Endothelial cell of umbilical vein (primary cell): Measurements from ENCODE around the gene MYH3. TPM values are rescaled to one million over a fixed set of nuclear protein-coding genes. Genes with fewer than 3 reads are reported as not detected.

Source experiments
- BruUV-seq: library from RNA; stranded (reverse); fragments of 400-500 nt; replicated peaks from 2 replicates; lab custom pipeline; 2021; lab: Mats Ljungman, UMichigan
- CTCF ChIA-PET: fragments of 300-600, 350-600 bp; sonication (Branson Sonifier 250); formaldehyde crosslinking; loops from one replicate; lab custom pipeline; 2021; ENCODE audit warnings: antibody characterized with exemption, inconsistent platforms; lab: Charles Lee
- POLR2A ChIA-PET: fragments of 300-600, 350-600 bp; sonication (Branson Sonifier 250); formaldehyde crosslinking; loops from one replicate; lab custom pipeline; 2021; ENCODE audit warnings: antibody characterized with exemption, inconsistent platforms; lab: Charles Lee
- DNase-seq: peaks from one replicate; pipeline ENCODE4 v3.0.0-alpha.2; 2011; ENCODE audit warnings: low read depth, low spot score
- FAIRE-seq: peaks from 2 replicates; lab custom pipeline; 2011; peaks lifted over from hg19 to GRCh38; lab: Jason Lieb, UNC
- H2AFZ ChIP-seq: 2 replicates; pipeline ENCODE4 v1.6.0; 2012; ENCODE audit warnings: low read depth, low read length, control low read depth, inconsistent platforms
- H3K27ac ChIP-seq: 2 replicates; pipeline ENCODE4 v1.5.1; 2011; ENCODE audit warnings: low read depth, mild to moderate bottlenecking, control low read depth, low read length, moderate library complexity; ENCODE audit not compliant: insufficient read depth
- H3K27me3 ChIP-seq, 2 experiments: 2 replicates each; pipeline versions ENCODE4 v1.6.0 to v1.6.1; 2011; ENCODE audit warnings: low read length in 2 of 2, mixed read lengths in 1 of 2; ENCODE audit not compliant: control insufficient read depth in 2 of 2, insufficient read depth in 2 of 2
- H3K36me3 ChIP-seq, 2 experiments: 2 replicates in 1 of 2; 3 replicates in 1 of 2; pipeline ENCODE4 v1.5.1; 2011; ENCODE audit warnings: low read length in 2 of 2, mild to moderate bottlenecking in 1 of 2, moderate library complexity in 1 of 2; ENCODE audit not compliant: control insufficient read depth in 2 of 2, insufficient read depth in 2 of 2; ENCODE audit errors: extremely low read depth in 1 of 2
- H3K4me1 ChIP-seq: 3 replicates; pipeline ENCODE4 v1.5.1; 2011; ENCODE audit warnings: mild to moderate bottlenecking, low read length; ENCODE audit not compliant: control insufficient read depth, insufficient read depth; ENCODE audit errors: extremely low read depth
- H3K4me2 ChIP-seq: 2 replicates; pipeline ENCODE4 v1.6.1; 2011; ENCODE audit warnings: low read length, control low read depth, mixed read lengths; ENCODE audit not compliant: insufficient read depth
- H3K4me3 ChIP-seq, 3 experiments: fragments of 200-600 bp in 1 of 3; sonication (generic), shearing (Covaris generic) in 1 of 3; replicated peaks in 1 of 3; 2 replicates each; pipeline ENCODE4 v1.5.1; 2011 to 2016; ENCODE audit warnings: control low read depth in 3 of 3, low read length in 3 of 3, mild to moderate bottlenecking in 2 of 3, inconsistent platforms in 1 of 3, low read depth in 1 of 3, moderate library complexity in 1 of 3; ENCODE audit not compliant: insufficient read depth in 1 of 3
- H3K79me2 ChIP-seq: 2 replicates; pipeline ENCODE4 v1.6.0; 2012; ENCODE audit warnings: low read length, inconsistent platforms; ENCODE audit not compliant: control insufficient read depth, insufficient read depth
- H3K9ac ChIP-seq: replicated peaks from 2 replicates; pipeline ENCODE3; 2011; ENCODE audit warnings: low read length, control low read depth; ENCODE audit not compliant: insufficient read depth; ENCODE audit errors: extremely low read depth
- H3K9me1 ChIP-seq: replicated peaks from 3 replicates; pipeline ENCODE4 v1.6.0; 2011; ENCODE audit warnings: mild to moderate bottlenecking, low read length; ENCODE audit not compliant: control insufficient read depth, insufficient read depth; ENCODE audit errors: extremely low read depth
- H3K9me3 ChIP-seq: replicated peaks from 2 replicates; pipeline ENCODE4 v1.5.1; 2012; ENCODE audit warnings: low read length, inconsistent platforms; ENCODE audit not compliant: control insufficient read depth, insufficient read depth
- H4K20me1 ChIP-seq: replicated peaks from 2 replicates; pipeline ENCODE3; 2011; ENCODE audit warnings: mild to moderate bottlenecking, low read length; ENCODE audit not compliant: control insufficient read depth, insufficient read depth; ENCODE audit errors: extremely low read depth
- EZH2 ChIP-seq: IDR thresholded peaks from 2 replicates; pipeline ENCODE4 v1.6.1; 2012; ENCODE audit warnings: borderline replicate concordance, low read depth, mild to moderate bottlenecking, moderate library complexity, low read length, inconsistent platforms; ENCODE audit not compliant: severe bottlenecking
- FOS ChIP-seq: IDR thresholded peaks from 2 replicates; pipeline ENCODE4 v1.6.1; 2011; ENCODE audit warnings: mild to moderate bottlenecking, low read length, moderate library complexity, borderline replicate concordance; ENCODE audit not compliant: insufficient read depth
- GATA2 ChIP-seq: IDR thresholded peaks from 2 replicates; pipeline ENCODE4 v1.7.0; 2011; ENCODE audit warnings: low read depth, mild to moderate bottlenecking, moderate library complexity, mixed read lengths, low read length; ENCODE audit not compliant: insufficient read length, insufficient read depth
- JUN ChIP-seq: IDR thresholded peaks from 2 replicates; pipeline ENCODE4 v1.6.1; 2011; ENCODE audit warnings: borderline replicate concordance, low read depth; ENCODE audit not compliant: insufficient read length, insufficient read depth
- MYC ChIP-seq: IDR thresholded peaks from one replicate; pipeline ENCODE4 v1.6.1; 2011; ENCODE audit warnings: mild to moderate bottlenecking, low read depth, low read length
- POLR2A ChIP-seq: IDR thresholded peaks from 2 replicates; pipeline ENCODE4 v1.6.1; 2012; ENCODE audit warnings: low read depth, mild to moderate bottlenecking, control low read depth, low read length
- POLR2AphosphoS5 ChIP-seq: IDR thresholded peaks from 2 replicates; pipeline ENCODE4 v1.6.1; 2012; ENCODE audit warnings: low read depth, mild to moderate bottlenecking, control low read depth, low read length, moderate library complexity; ENCODE audit not compliant: insufficient read depth
- dilution Hi-C: fragments of 300-500 bp; cut with MboI; formaldehyde crosslinking; loops from one replicate; pipeline ENCODE4 v1.15.0; 2019; ENCODE audit warnings: low sequenced_read_pairs; ENCODE audit not compliant: extremely low pct_ligation_motif_present
- intact Hi-C: fragments of 100-400 bp; cut with micrococcal nuclease; formaldehyde crosslinking; loops from one replicate; pipeline ENCODE4 v1.10.0; 2022
- polyA plus RNA-seq, 4 experiments: library from polyadenylated mRNA; depleted of rRNA in 3 of 4; stranded (reverse) in 3 of 4; unstranded in 1 of 4; fragments of >200 nt; gene quantifications; 2 replicates each; pipeline versions ENCODE4 v1.2.1 to v1.2.3, GENCODE V29; 2011 to 2012; ENCODE audit warnings: missing spikeins in 1 of 4
- total RNA-seq: library from RNA; stranded (reverse); gene quantifications from 2 replicates; pipeline ENCODE4 v1.2.3, GENCODE V29; 2021
- TF ChIP-seq, protein P1 (sequence below), 2 donors: IDR thresholded peaks; 1 replicate in 1 of 2; 2 replicates in 1 of 2; pipeline ENCODE4 v1.5.1; 2011; ENCODE audit warnings: low read length in 2 of 2, mild to moderate bottlenecking in 2 of 2, moderate library complexity in 2 of 2, control low read depth in 1 of 2, inconsistent platforms in 1 of 2, low read depth in 1 of 2; ENCODE audit not compliant: insufficient read depth in 1 of 2; ENCODE audit errors: extremely low read depth in 1 of 2
- TF ChIP-seq, protein P2 (sequence below): IDR thresholded peaks from 2 replicates; pipeline ENCODE4 v1.6.1; 2011; ENCODE audit not compliant: insufficient read depth, insufficient read length

Gene MYH3
- total and polyA plus RNA-seq, 2 donors (not counting 3 experiments of a cell fraction or from before 2014, with no cell fraction given) = 0.65 to 0.73 TPM

DNA sequence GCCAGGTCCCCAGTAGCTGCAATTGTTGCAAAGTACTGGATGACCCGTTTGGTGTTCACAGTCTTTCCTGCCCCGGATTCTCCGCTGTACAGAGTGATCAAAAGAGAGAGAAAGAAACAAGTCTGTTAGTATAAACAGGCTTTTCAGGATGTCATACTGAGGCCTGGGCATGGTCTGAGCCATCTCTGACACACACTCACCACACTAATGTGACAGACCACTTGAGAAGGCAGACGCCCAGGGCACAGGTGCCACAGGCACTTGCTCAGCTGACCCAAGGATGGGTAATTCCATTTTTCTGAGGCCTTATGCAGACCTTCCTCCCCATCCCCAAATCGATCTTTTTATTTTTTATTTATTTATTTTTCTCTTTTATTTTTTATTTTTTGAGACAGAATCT is 7.5 kb downstream of the MYH3 start:
- FAIRE-seq (no peak), DNase-seq (no peak)
- no TSS peak for BruUV-seq
- CTCF ChIA-PET = interaction anchor here (0.7 to 0.9 kb wide), 2 partner anchors 31 to 88 kb away, joined by 3 read pairs; no protein-coding TSS in a partner anchor
- Histone ChIP-seq H3K79me2 (no peaks in the 10 kb centered on the region), H3K4me2 (no peak overlapping the region), H3K27me3 (no peaks in the 10 kb centered on the region), H3K27ac (no peak overlapping the region), H3K36me3 (no peaks in the 10 kb centered on the region), H3K9me1 (no peaks in the 10 kb centered on the region), H3K9ac (no peak overlapping the region), H3K4me1 (no peaks in the 10 kb centered on the region), H2AFZ (no peak overlapping the region), H4K20me1 (no peaks in the 10 kb centered on the region), H3K9me3 (no peaks in the 10 kb centered on the region), H3K4me3 (no peak overlapping the region)
- TF ChIP-seq EZH2 (no peak), FOS (no peak), JUN (no peak), POLR2A (no peak), MYC (no peak), GATA2 (no peak), POLR2AphosphoS5 (no peak)
- TF ChIP-seq, protein P1, sequence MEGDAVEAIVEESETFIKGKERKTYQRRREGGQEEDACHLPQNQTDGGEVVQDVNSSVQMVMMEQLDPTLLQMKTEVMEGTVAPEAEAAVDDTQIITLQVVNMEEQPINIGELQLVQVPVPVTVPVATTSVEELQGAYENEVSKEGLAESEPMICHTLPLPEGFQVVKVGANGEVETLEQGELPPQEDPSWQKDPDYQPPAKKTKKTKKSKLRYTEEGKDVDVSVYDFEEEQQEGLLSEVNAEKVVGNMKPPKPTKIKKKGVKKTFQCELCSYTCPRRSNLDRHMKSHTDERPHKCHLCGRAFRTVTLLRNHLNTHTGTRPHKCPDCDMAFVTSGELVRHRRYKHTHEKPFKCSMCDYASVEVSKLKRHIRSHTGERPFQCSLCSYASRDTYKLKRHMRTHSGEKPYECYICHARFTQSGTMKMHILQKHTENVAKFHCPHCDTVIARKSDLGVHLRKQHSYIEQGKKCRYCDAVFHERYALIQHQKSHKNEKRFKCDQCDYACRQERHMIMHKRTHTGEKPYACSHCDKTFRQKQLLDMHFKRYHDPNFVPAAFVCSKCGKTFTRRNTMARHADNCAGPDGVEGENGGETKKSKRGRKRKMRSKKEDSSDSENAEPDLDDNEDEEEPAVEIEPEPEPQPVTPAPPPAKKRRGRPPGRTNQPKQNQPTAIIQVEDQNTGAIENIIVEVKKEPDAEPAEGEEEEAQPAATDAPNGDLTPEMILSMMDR (IDR thresholded peaks at IDR 0.05; ENCODE audit: extremely low read depth in 1 of 2, insufficient read depth in 1 of 2, low read depth in 1 of 2, low read length in 2 of 2) = no peak
- TF ChIP-seq, protein P2, sequence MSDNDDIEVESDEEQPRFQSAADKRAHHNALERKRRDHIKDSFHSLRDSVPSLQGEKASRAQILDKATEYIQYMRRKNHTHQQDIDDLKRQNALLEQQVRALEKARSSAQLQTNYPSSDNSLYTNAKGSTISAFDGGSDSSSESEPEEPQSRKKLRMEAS = no peak
- intact Hi-C loops = loop anchor here (5.0 to 10.0 kb wide), 2 partner anchors 493 to 1335 kb away; no protein-coding TSS in a partner anchor
- dilution Hi-C loops = no loop called here
- POLR2A ChIA-PET = interaction anchor here (0.9 kb wide), 1 partner anchor 196 kb away, joined by 4 read pairs; no protein-coding TSS in a partner anchor
